H1 (cell line): ENCODE measurements around the gene TGM5. TPM values are rescaled to one million over a fixed set of nuclear protein-coding genes. Genes with fewer than 3 reads are reported as not detected.

ENCODE experiments used
- CTCF ChIA-PET: fragments of 300-600 bp; sonication (Branson Sonifier 250); formaldehyde crosslinking; loops from one replicate; lab custom pipeline; 2021; ENCODE audit not compliant: partially characterized antibody; lab: Charles Lee
- POLR2A ChIA-PET: fragments of 300-600 bp; sonication (Branson Sonifier 250); formaldehyde crosslinking; loops from one replicate; lab custom pipeline; 2021; ENCODE audit warnings: inconsistent platforms; ENCODE audit not compliant: partially characterized antibody; lab: Charles Lee
- DNase-seq, 2 experiments: peaks; one replicate each; pipeline versions ENCODE4 v3.0.0 to v3.0.0-alpha.2; 2010 to 2022; ENCODE audit warnings: low spot score in 2 of 2, low read depth in 1 of 2, mixed read lengths in 1 of 2
- FAIRE-seq: peaks from 2 replicates; lab custom pipeline; 2011; peaks lifted over from hg19 to GRCh38; lab: Jason Lieb, UNC
- H2AFZ ChIP-seq: 2 replicates; pipeline ENCODE4 v1.8.1; 2012; ENCODE audit warnings: low read length, inconsistent platforms
- H2AK5ac ChIP-seq: 2 replicates; pipeline ENCODE4 v1.6.1; 2013; ENCODE audit warnings: low read depth, low read length
- H2BK120ac ChIP-seq: replicated peaks from 2 replicates; pipeline ENCODE3; 2013; ENCODE audit warnings: low read depth, low read length, inconsistent platforms
- H2BK12ac ChIP-seq: 2 replicates; pipeline ENCODE4 v1.6.1; 2013; ENCODE audit warnings: low read depth, low read length
- H2BK15ac ChIP-seq: 2 replicates; pipeline ENCODE4 v1.6.1; 2013; ENCODE audit warnings: low read length
- H2BK20ac ChIP-seq: 2 replicates; pipeline ENCODE4 v1.6.1; 2013; ENCODE audit warnings: low read length
- H2BK5ac ChIP-seq: 2 replicates; pipeline ENCODE4 v1.6.1; 2013; ENCODE audit warnings: low read depth, low read length
- H3K14ac ChIP-seq: 2 replicates; pipeline ENCODE4 v1.6.1; 2013; ENCODE audit warnings: inconsistent platforms; ENCODE audit not compliant: insufficient read length
- H3K18ac ChIP-seq: 2 replicates; pipeline ENCODE4 v1.6.1; 2013; ENCODE audit warnings: low read length; ENCODE audit errors: extremely low read depth
- H3K23ac ChIP-seq: 2 replicates; pipeline ENCODE4 v1.6.1; 2013; ENCODE audit warnings: inconsistent platforms; ENCODE audit not compliant: insufficient read length
- H3K23me2 ChIP-seq: 2 replicates; pipeline ENCODE4 v1.6.1; 2013; ENCODE audit warnings: low read depth, low read length
- H3K27ac ChIP-seq: 2 replicates; pipeline ENCODE4 v1.6.1; 2011; ENCODE audit warnings: low read depth, low read length, inconsistent platforms
- H3K27me3 ChIP-seq, 4 experiments: replicated peaks in 1 of 4; 1 replicate in 1 of 4; 2 replicates in 3 of 4; pipeline versions ENCODE4 v1.6.1 to v1.8.1; 2011 to 2013; ENCODE audit warnings: low read length in 3 of 4, mild to moderate bottlenecking in 3 of 4, inconsistent platforms in 2 of 4, mixed read lengths in 2 of 4, moderate library complexity in 1 of 4; ENCODE audit not compliant: control insufficient read depth in 3 of 4, insufficient read depth in 3 of 4; ENCODE audit errors: extremely low read depth in 1 of 4
- H3K36me3 ChIP-seq, 4 experiments: 2 replicates each; pipeline versions ENCODE4 v1.6.1 to v1.8.1; 2011 to 2013; ENCODE audit warnings: mild to moderate bottlenecking in 4 of 4, low read length in 3 of 4, moderate library complexity in 2 of 4, control low read depth in 1 of 4, inconsistent platforms in 1 of 4; ENCODE audit not compliant: insufficient read depth in 4 of 4, control insufficient read depth in 2 of 4
- H3K4ac ChIP-seq: replicated peaks from 2 replicates; pipeline ENCODE3; 2013; ENCODE audit warnings: low read length, low read depth, mixed read lengths, inconsistent platforms; ENCODE audit not compliant: insufficient read length
- H3K4me1 ChIP-seq, 4 experiments: replicated peaks in 1 of 4; 1 replicate in 1 of 4; 2 replicates in 3 of 4; pipeline versions ENCODE4 v1.6.1 to v1.8.1; 2011 to 2013; ENCODE audit warnings: low read length in 3 of 4, inconsistent platforms in 2 of 4, mixed read lengths in 1 of 4; ENCODE audit not compliant: insufficient read depth in 4 of 4, control insufficient read depth in 3 of 4
- H3K4me2 ChIP-seq, 2 experiments: 2 replicates each; pipeline versions ENCODE4 v1.6.1 to v1.8.1; 2011 to 2013; ENCODE audit warnings: low read depth in 2 of 2, low read length in 2 of 2, control low read depth in 1 of 2, inconsistent platforms in 1 of 2, mild to moderate bottlenecking in 1 of 2; ENCODE audit not compliant: insufficient read depth in 1 of 2
- H3K4me3 ChIP-seq, 4 experiments: fragments of 200-600, 300-600 bp in 1 of 4; sonication (generic), shearing (Covaris generic), sonication (Bioruptor Twin) in 1 of 4; 2 replicates each; pipeline versions ENCODE4 v1.5.1 to v1.8.1; 2011 to 2016; ENCODE audit warnings: low read length in 4 of 4, low read depth in 3 of 4, control low read depth in 2 of 4, inconsistent platforms in 2 of 4, mild to moderate bottlenecking in 2 of 4, mixed read lengths in 1 of 4, moderate library complexity in 1 of 4; ENCODE audit not compliant: insufficient read depth in 2 of 4; ENCODE audit errors: extremely low read depth in 1 of 4
- H3K56ac ChIP-seq: replicated peaks from 2 replicates; pipeline ENCODE3; 2013; ENCODE audit warnings: low read depth, mild to moderate bottlenecking, mixed read lengths, low read length, inconsistent platforms; ENCODE audit not compliant: insufficient read length
- H3K79me1 ChIP-seq: 2 replicates; pipeline ENCODE4 v1.6.1; 2013; ENCODE audit warnings: low read depth, low read length, control low read depth
- H3K79me2 ChIP-seq, 2 experiments: 2 replicates each; pipeline versions ENCODE4 v1.6.1 to v1.8.1; 2012 to 2013; ENCODE audit warnings: low read length in 2 of 2, mild to moderate bottlenecking in 2 of 2, inconsistent platforms in 1 of 2; ENCODE audit not compliant: insufficient read depth in 2 of 2, control insufficient read depth in 1 of 2
- H3K9ac ChIP-seq, 4 experiments: replicated peaks in 1 of 4; 1 replicate in 1 of 4; 2 replicates in 3 of 4; pipeline versions ENCODE4 v1.6.1 to v1.8.1; 2011 to 2013; ENCODE audit warnings: low read depth in 3 of 4, low read length in 3 of 4, control low read depth in 2 of 4, mild to moderate bottlenecking in 2 of 4, moderate library complexity in 2 of 4, inconsistent platforms in 1 of 4; ENCODE audit errors: extremely low read depth in 1 of 4
- H3K9me3 ChIP-seq, 2 experiments: 2 replicates each; pipeline versions ENCODE4 v1.6.1 to v1.8.1; 2012 to 2013; ENCODE audit warnings: mild to moderate bottlenecking in 2 of 2, moderate library complexity in 2 of 2, control low read depth in 1 of 2, inconsistent platforms in 1 of 2, low read depth in 1 of 2, low read length in 1 of 2, mixed read lengths in 1 of 2; ENCODE audit not compliant: insufficient read depth in 2 of 2
- H4K20me1 ChIP-seq, 2 experiments: replicated peaks in 1 of 2; 2 replicates each; pipeline versions ENCODE3 to v1.8.1; 2011 to 2013; ENCODE audit warnings: inconsistent platforms in 2 of 2, low read length in 2 of 2, mild to moderate bottlenecking in 1 of 2; ENCODE audit not compliant: insufficient read depth in 2 of 2, control insufficient read depth in 1 of 2
- H4K5ac ChIP-seq: 2 replicates; pipeline ENCODE4 v1.6.1; 2013; ENCODE audit warnings: low read length, low read depth, mixed read lengths, inconsistent platforms; ENCODE audit not compliant: insufficient read length
- H4K8ac ChIP-seq: 2 replicates; pipeline ENCODE4 v1.8.0; 2013; ENCODE audit warnings: mild to moderate bottlenecking, moderate library complexity, low read length, inconsistent platforms; ENCODE audit not compliant: insufficient read depth; ENCODE audit errors: extremely low read depth
- H4K91ac ChIP-seq: replicated peaks from 2 replicates; pipeline ENCODE3; 2013; ENCODE audit warnings: low read length, mixed read lengths, inconsistent platforms; ENCODE audit not compliant: insufficient read length
- ASH2L ChIP-seq: fragments of 200-600, 300-600 bp; sonication (generic); IDR thresholded peaks from one replicate; pipeline ENCODE4 v1.7.1; 2017; ENCODE audit warnings: low read length
- CBX8 ChIP-seq: fragments of 300-800, 300-1000 bp; sonication (generic); IDR thresholded peaks from 2 replicates; pipeline ENCODE4 v1.7.1; 2016; ENCODE audit warnings: low read depth, low read length, borderline replicate concordance
- EZH2 ChIP-seq: fragments of 200-600 bp; sonication (generic); IDR thresholded peaks from 2 replicates; pipeline ENCODE4 v1.7.1; 2012; ENCODE audit warnings: low read depth, mild to moderate bottlenecking, moderate library complexity, low read length, inconsistent platforms; ENCODE audit not compliant: severe bottlenecking
- HDAC6 ChIP-seq: IDR thresholded peaks from one replicate; pipeline ENCODE4 v1.7.1; 2012; ENCODE audit warnings: low read depth, mild to moderate bottlenecking, inconsistent platforms, low read length, moderate library complexity
- JUN ChIP-seq: IDR thresholded peaks from 2 replicates; pipeline ENCODE4 v1.6.1; 2011; ENCODE audit warnings: low read depth, mild to moderate bottlenecking, improper control_type of control experiment, low read length
- KDM1A ChIP-seq: fragments of 200-600, 300-600 bp; sonication (generic); IDR thresholded peaks from 2 replicates; pipeline ENCODE4 v1.7.1; 2016; ENCODE audit warnings: mild to moderate bottlenecking, low read length, borderline replicate concordance
- KDM5A ChIP-seq: fragments of 200-600 bp; IDR thresholded peaks from 2 replicates; pipeline ENCODE4 v1.7.1; 2012; ENCODE audit warnings: mild to moderate bottlenecking, low read length, inconsistent platforms, mixed read lengths
- RBBP5 ChIP-seq: IDR thresholded peaks from 2 replicates; pipeline ENCODE4 v1.7.1; 2012; ENCODE audit warnings: low read depth, mild to moderate bottlenecking, inconsistent platforms, low read length, moderate library complexity, borderline replicate concordance
- RNF2 ChIP-seq: fragments of 200-900, 300-1000 bp; sonication (generic); IDR thresholded peaks from 2 replicates; pipeline ENCODE4 v1.7.1; 2016; ENCODE audit warnings: borderline replicate concordance, low read depth, mild to moderate bottlenecking, antibody characterized with exemption, low read length; ENCODE audit not compliant: poor library complexity, severe bottlenecking; ENCODE audit errors: missing control alignments
- SIN3A ChIP-seq, 2 experiments: IDR thresholded peaks in 1 of 2; conservative IDR thresholded peaks in 1 of 2; 2 replicates each; pipeline ENCODE4 v1.6.1; 2011 to 2012; ENCODE audit warnings: low read length in 2 of 2, improper control_type of control experiment in 1 of 2, low read depth in 1 of 2, mild to moderate bottlenecking in 1 of 2
- SP4 ChIP-seq: IDR thresholded peaks from 2 replicates; pipeline ENCODE4 v1.6.1; 2012; ENCODE audit warnings: low read length, inconsistent platforms
- SRF ChIP-seq: IDR thresholded peaks from 2 replicates; pipeline ENCODE4 v1.6.1; 2011; ENCODE audit warnings: mild to moderate bottlenecking, low read depth, low read length, moderate library complexity
- TCF12 ChIP-seq: IDR thresholded peaks from 2 replicates; pipeline ENCODE4 v1.6.1; 2011; ENCODE audit warnings: low read depth, mild to moderate bottlenecking, low read length
- ZNF274 ChIP-seq: IDR thresholded peaks from 2 replicates; pipeline ENCODE4 v1.7.0; 2012; ENCODE audit warnings: low read length, borderline replicate concordance; ENCODE audit errors: extremely low read depth
- WGBS, 2 experiments: shearing (Covaris generic) in 1 of 2; methylation state at CpG; one replicate each; pipeline versions ENCODE4 v1.1.6 to v1.1.7; 2013 to 2015; ENCODE audit warnings: low lambda C conversion rate in 2 of 2, mixed read lengths in 2 of 2, inconsistent platforms in 1 of 2, low coverage in 1 of 2, missing lambda C conversion rate in 1 of 2; ENCODE audit not compliant: insufficient replicate concordance in 2 of 2, insufficient coverage in 1 of 2, insufficient read length in 1 of 2; ENCODE audit errors: extremely low coverage in 1 of 2, missing lambda C conversion rate in 1 of 2; 5-methylcytosine and 5-hydroxymethylcytosine counted together
- polyA plus RNA-seq, 7 experiments: library from polyadenylated mRNA; depleted of rRNA in 3 of 7; stranded (reverse) in 5 of 7; unstranded in 2 of 7; fragments of >200 nt in 5 of 7; fragments of 200-250 nt in 2 of 7; gene quantifications; 1 replicate in 5 of 7; 2 replicates in 1 of 7; 4 replicates in 1 of 7; pipeline versions ENCODE4 v1.2.1 to v1.2.3, GENCODE V29; 2011 to 2013; ENCODE audit warnings: missing spikeins in 2 of 7, mixed read lengths in 2 of 7
- total RNA-seq: library from RNA; stranded (reverse); fragmentation: NEBNext Ultra II Directional; extraction: Animal tissue kit (Norgen Biotek cat#: 25700); gene quantifications from 2 replicates; pipeline ENCODE4 v1.2.1, GENCODE V29; 2021

The TGM5 gene
- total and polyA plus RNA-seq, 2 of the 8 experiments (the other 6 are each of a cell fraction or from before 2014, with no cell fraction given): not detected

- no peak for TF ChIP-seq SIN3A (conservative IDR thresholded peaks at IDR 0.05 in 1 of 2, IDR thresholded peaks at IDR 0.05 in 1 of 2; ENCODE audit: low read depth in 1 of 2, low read length in 2 of 2)
- no peak for TF ChIP-seq KDM1A
- no peak for TF ChIP-seq ASH2L
- no peak for TF ChIP-seq ZNF274
- no peak for TF ChIP-seq TCF12
- TF ChIP-seq SRF: no peak
- TF ChIP-seq CBX8: no peak
- no peak for TF ChIP-seq RNF2
- no peak for TF ChIP-seq SP4
- TF ChIP-seq EZH2: no peak
- TF ChIP-seq JUN: no peak
- TF ChIP-seq KDM5A: no peak
- no peak for TF ChIP-seq RBBP5
- TF ChIP-seq HDAC6: no peak
- TF ChIP-seq, all 59 proteins: peak for 0
- Histone ChIP-seq H4K20me1 (no peaks in the 10 kb centered on the region), H3K4me2 (no peak overlapping the region), H2BK20ac (no peak overlapping the region), H3K79me1 (no peaks in the 10 kb centered on the region), H3K23ac (no peak overlapping the region), H3K27ac (no peak overlapping the region), H3K14ac (no peak overlapping the region), H3K9ac (no peak overlapping the region), H2BK120ac (no peak overlapping the region), H3K27me3 (no peaks in the 10 kb centered on the region; a peak in 2 of 7 replicates), H3K4me3 (no peak overlapping the region), H2BK15ac (no peak overlapping the region), H4K5ac (no peak overlapping the region), H3K4ac (no peak overlapping the region), H3K79me2 (no peaks in the 10 kb centered on the region), H4K91ac (no peak overlapping the region), H2BK5ac (no peak overlapping the region), H3K4me1 (no peaks in the 10 kb centered on the region), H2AFZ (no peak overlapping the region), H2AK5ac (no peak overlapping the region), H3K23me2 (no peaks in the 10 kb centered on the region), H2BK12ac (no peak overlapping the region), H3K56ac (no peak overlapping the region), H3K18ac (no peak overlapping the region), H3K36me3 (no peaks in the 10 kb centered on the region), H4K8ac (no peak overlapping the region), H3K9me3 (no peaks in the 10 kb centered on the region)
- FAIRE-seq (no peak), DNase-seq (no peak)
- 81% methylated on average over 8 of the region's 8 CpGs; no CpG with 5 or more reads in 1 of the 2 experiments for WGBS, 2 experiments
- ChIA-PET CTCF (interaction anchor here (0.7 to 1.4 kb wide), 3 partner anchors 9 to 24 kb away, joined by 3 read pairs; no protein-coding TSS in a partner anchor), POLR2A (interaction anchor here (0.6 to 0.7 kb wide), 2 partner anchors 27 to 1005 kb away, joined by 3 read pairs; no protein-coding TSS in a partner anchor)
These were observed 7.9 kb downstream of the TGM5 start for GRCh38 chr15:43258781-43259180.
